Peyer's patch (tissue), 4 donors: ENCODE results near the gene ADAT3. TPM values are rescaled to one million over a fixed set of nuclear protein-coding genes. Genes with fewer than 3 reads are reported as not detected.
"Not testable (repeated sequence)": the region's sequence is repeated elsewhere in the genome, so short reads cannot be mapped to it uniquely, and the experiment has no call there.

Source experiments
- DNase-seq, 3 donors: peaks; one replicate each; pipeline ENCODE4 v3.0.0-alpha.2; 2017 to 2019
- H3K27ac ChIP-seq, 4 donors: fragments of 200-600 bp; sonication (generic); one replicate each; pipeline ENCODE4 v1.5.1; 2016 to 2019
- H3K27me3 ChIP-seq, 2 donors: fragments of 200-600 bp; sonication (generic); one replicate each; pipeline ENCODE4 v1.5.1; 2019
- H3K36me3 ChIP-seq, 3 donors: fragments of 200-600 bp; sonication (generic); one replicate each; pipeline ENCODE4 v1.5.1; 2016 to 2019
- H3K4me1 ChIP-seq, 4 donors: fragments of 200-600 bp; sonication (generic); one replicate each; pipeline ENCODE4 v1.5.1; 2016 to 2019
- H3K4me3 ChIP-seq, 4 donors: fragments of 200-600 bp; sonication (generic); 1 replicate in 3 of 4; 2 replicates in 1 of 4; pipeline ENCODE4 v1.5.1; 2016 to 2019; ENCODE audit warnings: mild to moderate bottlenecking in 1 of 4
- H3K9me3 ChIP-seq, 4 donors: fragments of 200-600 bp; sonication (generic); one replicate each; pipeline ENCODE4 v1.5.1; 2016 to 2019; ENCODE audit warnings: mild to moderate bottlenecking in 1 of 4
- CTCF ChIP-seq, 6 experiments: fragments of 450-650 bp in 4 of 6; fragments of 200-600 bp in 2 of 6; sonication (generic) in 1 of 6; IDR thresholded peaks; one replicate each; pipeline ENCODE4 v1.5.1; 2017 to 2019; ENCODE audit warnings: antibody characterized with exemption in 6 of 6, mild to moderate bottlenecking in 3 of 6, moderate library complexity in 1 of 6
- POLR2A ChIP-seq, 2 donors: fragments of 450-650 bp; IDR thresholded peaks; one replicate each; pipeline ENCODE4 v1.5.1; 2017; ENCODE audit warnings: antibody characterized with exemption in 2 of 2, mild to moderate bottlenecking in 2 of 2, moderate library complexity in 2 of 2
- total RNA-seq, 4 donors: library from RNA; depleted of rRNA; stranded (reverse); fragments of >200 nt; gene quantifications; one replicate each; pipeline ENCODE4 v1.1.0, GENCODE V29; 2016

The ADAT3 gene
- total RNA-seq, 4 donors from 2014 or later, result 18.2 to 33.3 (median 23.8) TPM

GRCh38 chr19:1871630-1872029 is 33.6 kb upstream of the ADAT3 start:
- no peak for DNase-seq
- no peak overlapping the region for H3K27ac ChIP-seq
- no peaks in the 10 kb centered on the region for H3K9me3 ChIP-seq
- no peaks in the 10 kb centered on the region for H3K27me3 ChIP-seq
- TF ChIP-seq CTCF (IDR thresholded peaks at IDR 0.05) (no peak), POLR2A (IDR thresholded peaks at IDR 0.05) (no peak)
- H3K4me3 ChIP-seq, result no peak overlapping the region
- H3K36me3 ChIP-seq, result peaks cover 0 to 27% (median 0%) of the 10 kb centered on the region in 3 donors
- peaks cover 0 to 32% (median 15%) of the 10 kb centered on the region in 4 donors for H3K4me1 ChIP-seq

GRCh38 chr19:1872807-1873523 is 32.2 kb upstream of the ADAT3 start:
- no peaks in the 10 kb centered on the region for H3K9me3 ChIP-seq
- DNase-seq, result no peak
- TF ChIP-seq CTCF (IDR thresholded peaks at IDR 0.05), result no peak
- no peak for TF ChIP-seq POLR2A (IDR thresholded peaks at IDR 0.05)
- peaks cover 0 to 34% (median 16%) of the 10 kb centered on the region in 4 donors for H3K4me1 ChIP-seq
- H3K27ac ChIP-seq, result peak overlapping the region in 3 of 4 donors; percentile 19 to 91 (median 64)
- H3K4me3 ChIP-seq, result no peak overlapping the region
- no peaks in the 10 kb centered on the region for H3K27me3 ChIP-seq
- peaks cover 0 to 27% (median 0%) of the 10 kb centered on the region in 3 donors for H3K36me3 ChIP-seq

GRCh38 chr19:1873524-1874473 is 31.4 kb upstream of the ADAT3 start:
- Histone ChIP-seq H3K4me3 (peak overlapping the region in 1 of 4 donors; percentile 78), H3K27ac (peak overlapping the region in 3 of 4 donors; percentile 64 to 98 (median 91)), H3K27me3 (no peaks in the 10 kb centered on the region), H3K9me3 (no peaks in the 10 kb centered on the region), H3K36me3 (peaks cover 0 to 27% (median 0%) of the 10 kb centered on the region in 3 donors), H3K4me1 (peaks cover 0 to 34% (median 16%) of the 10 kb centered on the region in 4 donors)
- no peak for DNase-seq
- no peak for TF ChIP-seq CTCF (IDR thresholded peaks at IDR 0.05)
- TF ChIP-seq POLR2A (IDR thresholded peaks at IDR 0.05), result no peak

- peak overlapping the region; percentile 91 to 98 (median 94) for H3K27ac ChIP-seq
- H3K4me1 ChIP-seq, result peaks cover 0 to 34% (median 16%) of the 10 kb centered on the region in 4 donors
- no peak for DNase-seq
Measured at GRCh38 chr19:1874554-1875185, 30.5 kb upstream of the ADAT3 start.

GRCh38 chr19:1875265-1875645 is 29.9 kb upstream of the ADAT3 start:
- peaks cover 0 to 29% (median 0%) of the 10 kb centered on the region in 3 donors for H3K36me3 ChIP-seq
- peaks cover 0 to 37% (median 16%) of the 10 kb centered on the region in 4 donors for H3K4me1 ChIP-seq
- H3K9me3 ChIP-seq, DNase-seq, H3K27me3 ChIP-seq: not testable (repeated sequence)
- peak overlapping the region; percentile 78 to 98 (median 85) for H3K4me3 ChIP-seq
- H3K27ac ChIP-seq, result peak overlapping the region; percentile 91 to 98 (median 94)

More at GRCh38 chr19:1874554-1875185, 30.5 kb upstream of the ADAT3 start:
- TF ChIP-seq CTCF (IDR thresholded peaks at IDR 0.05) (no peak), POLR2A (IDR thresholded peaks at IDR 0.05) (no peak)
- Histone ChIP-seq H3K9me3 (no peaks in the 10 kb centered on the region), H3K36me3 (peaks cover 0 to 27% (median 0%) of the 10 kb centered on the region in 3 donors), H3K27me3 (no peaks in the 10 kb centered on the region), H3K4me3 (peak overlapping the region; percentile 78 to 98 (median 85))
